Hepatocyte (in vitro differentiated cells): ENCODE data around the gene SLC37A1. TPM values are rescaled to one million over a fixed set of nuclear protein-coding genes. Genes with fewer than 3 reads are reported as not detected.

ENCODE experiments used
- DNase-seq: peaks from one replicate; pipeline ENCODE4 v3.0.0-alpha.2; 2016; ENCODE audit warnings: low spot score
- H2AFZ ChIP-seq: fragments of 200-600 bp; sonication (generic); 2 replicates; pipeline ENCODE4 v1.6.0; 2016; ENCODE audit warnings: antibody characterized with exemption, mild to moderate bottlenecking
- H3K27ac ChIP-seq: fragments of 200-600 bp; sonication (generic); 2 replicates; pipeline ENCODE4 v1.5.1; 2016; ENCODE audit warnings: mild to moderate bottlenecking
- H3K27me3 ChIP-seq: fragments of 200-600 bp; sonication (generic); 2 replicates; pipeline ENCODE4 v1.6.1; 2016
- H3K36me3 ChIP-seq: fragments of 200-600 bp; sonication (generic); replicated peaks from 2 replicates; pipeline ENCODE4 v1.5.1; 2016; ENCODE audit warnings: low read depth; ENCODE audit not compliant: insufficient read depth
- H3K4me1 ChIP-seq: fragments of 200-600 bp; sonication (generic); 2 replicates; pipeline ENCODE4 v1.5.1; 2016; ENCODE audit warnings: mild to moderate bottlenecking, moderate library complexity; ENCODE audit not compliant: insufficient read depth
- H3K4me2 ChIP-seq: fragments of 200-600 bp; sonication (generic); 2 replicates; pipeline ENCODE4 v1.6.0; 2016
- H3K4me3 ChIP-seq: fragments of 200-600 bp; sonication (generic); 2 replicates; pipeline ENCODE4 v1.5.1; 2016; ENCODE audit warnings: mild to moderate bottlenecking
- H3K79me2 ChIP-seq: fragments of 200-600 bp; sonication (generic); 2 replicates; pipeline ENCODE4 v1.6.0; 2017; ENCODE audit warnings: mild to moderate bottlenecking
- H3K9me2 ChIP-seq: fragments of 200-600 bp; sonication (generic); replicated peaks from 2 replicates; pipeline ENCODE4 v1.6.0; 2017; ENCODE audit warnings: mild to moderate bottlenecking; ENCODE audit not compliant: insufficient read depth
- H3K9me3 ChIP-seq: fragments of 200-600 bp; sonication (generic); 2 replicates; pipeline ENCODE4 v1.5.1; 2016; ENCODE audit warnings: low read depth, mild to moderate bottlenecking
- H4K20me1 ChIP-seq: fragments of 200-600 bp; sonication (generic); 2 replicates; pipeline ENCODE4 v1.6.0; 2016; ENCODE audit warnings: mild to moderate bottlenecking; ENCODE audit not compliant: insufficient read depth, poor library complexity, severe bottlenecking
- EZH2 ChIP-seq: fragments of 200-600 bp; sonication (generic); IDR thresholded peaks from 2 replicates; pipeline ENCODE4 v1.6.1; 2016; ENCODE audit warnings: antibody characterized with exemption, mild to moderate bottlenecking, borderline replicate concordance
- EZH2phosphoT487 ChIP-seq: fragments of 200-600 bp; sonication (generic); IDR thresholded peaks from one replicate; pipeline ENCODE4 v1.6.1; 2018; ENCODE audit warnings: antibody characterized with exemption, mild to moderate bottlenecking, low read depth, moderate library complexity; ENCODE audit not compliant: unreplicated experiment, severe bottlenecking
- WGBS: methylation state at CpG from one replicate; pipeline ENCODE4 v1.1.6; 2016; ENCODE audit warnings: low lambda C conversion rate; ENCODE audit errors: missing lambda C conversion rate; 5-methylcytosine and 5-hydroxymethylcytosine counted together
- polyA plus RNA-seq: library from polyadenylated mRNA; unstranded; fragments of >200 nt; fragmentation: Nextera tagmentation; extraction: Ambion mirVana; gene quantifications from 2 replicates; pipeline ENCODE4 v1.2.1, GENCODE V29; 2016
- total RNA-seq: library from RNA; depleted of rRNA; stranded (reverse); fragments of >200 nt; gene quantifications from 2 replicates; pipeline ENCODE4 v1.2.3, GENCODE V29; 2014
- TF ChIP-seq, protein P1 (sequence below): fragments of 200-600 bp; sonication (generic); IDR thresholded peaks from 2 replicates; pipeline ENCODE4 v1.5.1; 2016; ENCODE audit warnings: antibody characterized with exemption, mild to moderate bottlenecking; ENCODE audit not compliant: poor library complexity

SLC37A1 gene
- total and polyA plus RNA-seq, 2 experiments from 2014 or later = 17.9 to 18.5 TPM

DNA sequence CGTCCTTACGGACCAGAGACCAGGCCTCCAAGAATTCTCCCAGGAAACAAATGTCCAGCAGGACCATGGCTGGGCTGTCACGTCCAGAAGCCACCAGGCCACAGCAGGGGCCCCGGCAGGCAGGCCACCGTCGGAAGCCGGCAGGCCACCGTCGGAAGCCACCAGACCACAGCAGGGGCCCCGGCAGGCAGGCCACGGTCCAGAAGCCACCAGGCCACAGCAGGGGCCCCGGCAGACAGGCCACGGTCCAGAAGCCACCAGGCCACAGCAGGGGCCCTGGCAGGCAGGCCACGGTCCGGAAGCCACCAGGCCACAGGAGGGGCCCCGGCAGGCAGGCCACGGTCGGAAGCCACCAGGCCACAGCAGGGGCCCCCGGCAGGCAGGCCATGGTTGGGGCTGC, 72.8 kb downstream of the SLC37A1 start:
- H3K27ac ChIP-seq = no peak overlapping the region
- H3K27me3 ChIP-seq = no peaks in the 10 kb centered on the region
- H4K20me1 ChIP-seq = no peaks in the 10 kb centered on the region
- TF ChIP-seq, protein P1, sequence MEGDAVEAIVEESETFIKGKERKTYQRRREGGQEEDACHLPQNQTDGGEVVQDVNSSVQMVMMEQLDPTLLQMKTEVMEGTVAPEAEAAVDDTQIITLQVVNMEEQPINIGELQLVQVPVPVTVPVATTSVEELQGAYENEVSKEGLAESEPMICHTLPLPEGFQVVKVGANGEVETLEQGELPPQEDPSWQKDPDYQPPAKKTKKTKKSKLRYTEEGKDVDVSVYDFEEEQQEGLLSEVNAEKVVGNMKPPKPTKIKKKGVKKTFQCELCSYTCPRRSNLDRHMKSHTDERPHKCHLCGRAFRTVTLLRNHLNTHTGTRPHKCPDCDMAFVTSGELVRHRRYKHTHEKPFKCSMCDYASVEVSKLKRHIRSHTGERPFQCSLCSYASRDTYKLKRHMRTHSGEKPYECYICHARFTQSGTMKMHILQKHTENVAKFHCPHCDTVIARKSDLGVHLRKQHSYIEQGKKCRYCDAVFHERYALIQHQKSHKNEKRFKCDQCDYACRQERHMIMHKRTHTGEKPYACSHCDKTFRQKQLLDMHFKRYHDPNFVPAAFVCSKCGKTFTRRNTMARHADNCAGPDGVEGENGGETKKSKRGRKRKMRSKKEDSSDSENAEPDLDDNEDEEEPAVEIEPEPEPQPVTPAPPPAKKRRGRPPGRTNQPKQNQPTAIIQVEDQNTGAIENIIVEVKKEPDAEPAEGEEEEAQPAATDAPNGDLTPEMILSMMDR = no peak
- TF ChIP-seq EZH2phosphoT487 (no peak), EZH2 (no peak)
- H3K36me3 ChIP-seq = no peaks in the 10 kb centered on the region
- no peaks in the 10 kb centered on the region for H3K4me1 ChIP-seq
- H3K9me3 ChIP-seq = no peaks in the 10 kb centered on the region
- no peak overlapping the region for H2AFZ ChIP-seq
- no peak overlapping the region for H3K4me2 ChIP-seq
- H3K79me2 ChIP-seq = no peaks in the 10 kb centered on the region
- WGBS = 99% methylated on average over 18 of the region's 19 CpGs
- no peak overlapping the region for H3K4me3 ChIP-seq
- DNase-seq = no peak
- no peaks in the 10 kb centered on the region for H3K9me2 ChIP-seq

DNA sequence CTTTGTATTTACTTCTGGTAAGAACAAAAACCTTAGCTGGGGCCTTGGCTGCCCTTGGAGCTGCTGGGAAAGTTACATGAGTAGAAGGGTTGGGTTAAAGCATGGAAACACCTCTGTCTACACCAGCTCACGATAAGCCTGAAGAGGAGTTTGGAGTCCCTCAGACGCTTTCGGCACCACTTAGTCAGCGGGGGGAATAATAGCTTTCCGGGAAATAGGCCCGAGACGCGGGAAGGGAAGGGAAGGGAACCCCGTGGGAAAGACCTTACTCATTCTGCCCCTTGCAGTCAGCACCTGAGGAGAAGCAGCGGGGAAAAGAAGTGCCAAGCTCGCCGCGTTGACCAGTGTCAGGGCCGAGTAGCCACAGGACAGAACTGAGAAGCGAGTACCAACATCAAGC, 73.4 kb downstream of the SLC37A1 start:
- Histone ChIP-seq H3K9me3 (no peaks in the 10 kb centered on the region), H2AFZ (no peak overlapping the region), H4K20me1 (no peaks in the 10 kb centered on the region), H3K4me3 (no peak overlapping the region), H3K79me2 (no peaks in the 10 kb centered on the region), H3K27ac (no peak overlapping the region), H3K36me3 (no peaks in the 10 kb centered on the region), H3K9me2 (no peaks in the 10 kb centered on the region), H3K27me3 (no peaks in the 10 kb centered on the region), H3K4me2 (no peak overlapping the region), H3K4me1 (no peaks in the 10 kb centered on the region)
- TF ChIP-seq EZH2 (no peak), EZH2phosphoT487 (no peak)
- TF ChIP-seq, protein P1 = no peak
- DNase-seq = no peak
- 91% methylated on average over 15 of the region's 15 CpGs for WGBS

DNA sequence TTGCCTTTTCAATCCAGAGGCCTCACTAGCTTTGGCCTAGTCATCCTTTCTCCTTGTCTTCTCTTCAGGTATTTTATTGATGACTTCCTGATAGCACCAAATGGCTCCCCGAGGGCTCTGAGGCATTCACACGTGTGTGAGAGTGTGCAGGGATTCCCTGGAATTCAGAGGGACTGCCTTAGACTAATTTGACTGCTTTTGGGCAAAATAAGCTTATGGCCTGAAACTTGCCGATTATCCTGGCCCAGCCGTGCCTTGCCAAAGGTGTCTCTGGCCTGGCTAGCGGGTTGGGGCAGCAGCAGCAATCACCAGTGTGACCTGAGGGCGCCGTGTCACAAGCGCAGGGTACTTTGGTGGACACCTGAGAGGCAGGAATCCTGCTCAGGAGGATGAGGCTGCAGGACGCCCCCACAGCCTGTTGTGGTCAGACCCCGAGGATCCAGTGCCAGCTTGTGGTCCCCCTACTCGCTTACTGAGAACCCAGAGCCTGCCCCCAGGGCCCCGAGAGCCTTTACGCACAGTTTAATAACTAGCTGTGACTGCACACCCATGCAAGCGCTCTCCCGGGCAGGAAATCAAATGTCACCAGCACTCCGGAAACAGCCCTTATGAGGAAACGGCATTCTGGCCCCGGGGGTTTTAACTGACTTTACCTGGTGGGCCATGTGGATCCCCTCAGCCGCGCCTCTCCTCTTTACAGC, 76.9 kb downstream of the SLC37A1 start:
- H3K27me3 ChIP-seq = no peaks in the 10 kb centered on the region
- no peaks in the 10 kb centered on the region for H3K9me3 ChIP-seq
- H3K4me1 ChIP-seq = no peaks in the 10 kb centered on the region
- no peaks in the 10 kb centered on the region for H4K20me1 ChIP-seq
- H3K27ac ChIP-seq = no peak overlapping the region
- no peak for DNase-seq
- no peaks in the 10 kb centered on the region for H3K36me3 ChIP-seq
- H2AFZ ChIP-seq = no peak overlapping the region
- H3K4me3 ChIP-seq = no peak overlapping the region
- TF ChIP-seq, protein P1 = no peak
- TF ChIP-seq EZH2phosphoT487 = no peak
- no peak for TF ChIP-seq EZH2
- no peaks in the 10 kb centered on the region for H3K79me2 ChIP-seq
- H3K9me2 ChIP-seq = no peaks in the 10 kb centered on the region
- WGBS = 72% methylated on average over 20 of the region's 20 CpGs
- no peak overlapping the region for H3K4me2 ChIP-seq
